Measurements from ENCODE around the gene OR8D2.
"Not testable (repeated sequence)": the region's sequence is repeated elsewhere in the genome, so short reads cannot be mapped to it uniquely, and the experiment has no call there.

OR8D2 gene

GRCh38 chr11:124285610-124286344 is 34.2 kb downstream of the OR8D2 start:
- no peak for DNase-seq (ENCODE audit: low read depth in 2 of 2)

DNA sequence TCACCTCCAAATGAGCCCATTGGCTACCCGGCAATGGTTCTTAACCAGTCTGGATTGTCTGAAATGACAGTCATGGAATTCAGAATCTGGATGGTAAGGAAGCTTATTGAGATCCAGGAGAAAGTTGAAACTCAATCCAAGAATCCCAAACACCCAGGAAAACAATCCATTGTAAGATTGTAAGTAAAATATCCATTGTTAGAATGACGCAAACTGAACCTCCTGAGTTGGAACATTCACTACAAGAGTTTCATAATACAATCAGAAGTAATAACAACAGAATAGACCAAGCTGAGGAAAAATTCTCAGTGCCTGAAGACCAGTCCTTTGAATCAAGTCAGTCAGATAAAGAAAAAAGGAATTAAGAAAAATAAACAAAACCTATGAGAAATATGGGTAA is 41.7 kb downstream of the OR8D2 start:
- DNase-seq (ENCODE audit: low read depth in 2 of 2), result no peak

DNA sequence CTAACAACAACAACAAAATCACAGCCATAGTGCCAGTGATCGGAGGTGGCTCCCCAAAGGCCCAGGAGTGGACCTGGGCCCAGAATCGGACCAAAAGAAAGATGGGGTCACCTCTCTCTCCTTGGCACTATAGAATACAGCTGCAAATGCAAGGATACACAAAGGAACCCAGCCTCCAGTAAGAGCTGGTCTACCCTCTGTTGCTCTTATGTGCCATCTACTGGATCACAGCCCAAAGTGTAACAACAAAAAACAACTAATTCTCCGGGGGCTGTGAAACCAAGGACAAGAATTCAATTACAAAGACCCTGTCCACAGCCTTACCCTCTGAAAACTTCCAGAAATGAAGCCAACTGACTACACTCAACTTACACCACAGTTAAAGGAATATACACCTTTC is 42.2 kb downstream of the OR8D2 start:
- no peak for DNase-seq (ENCODE audit: low read depth in 2 of 2)

GRCh38 chr11:124277207-124277606 is 42.8 kb downstream of the OR8D2 start:
- no peak for DNase-seq (ENCODE audit: low read depth in 2 of 2)

DNA sequence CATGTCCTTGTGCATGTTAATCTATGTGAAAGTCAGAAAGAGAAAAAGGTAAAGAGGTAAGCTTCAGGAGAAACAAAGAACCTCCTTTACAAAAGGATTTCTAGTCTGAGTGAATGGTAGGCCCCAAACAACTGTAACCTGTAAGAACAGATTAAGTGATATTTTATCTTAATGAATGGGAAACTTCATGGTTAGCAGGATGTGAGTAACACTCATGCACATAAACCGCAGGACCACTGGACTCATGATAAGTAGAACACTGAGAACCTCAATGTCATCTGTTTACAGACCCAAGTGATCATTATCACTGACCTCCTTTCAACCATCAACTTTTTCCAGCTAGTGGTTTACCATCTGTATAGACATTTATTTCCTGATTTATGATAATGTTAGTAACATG is 43.9 kb downstream of the OR8D2 start:
- DNase-seq (ENCODE audit: low read depth in 2 of 2), result no peak

DNA sequence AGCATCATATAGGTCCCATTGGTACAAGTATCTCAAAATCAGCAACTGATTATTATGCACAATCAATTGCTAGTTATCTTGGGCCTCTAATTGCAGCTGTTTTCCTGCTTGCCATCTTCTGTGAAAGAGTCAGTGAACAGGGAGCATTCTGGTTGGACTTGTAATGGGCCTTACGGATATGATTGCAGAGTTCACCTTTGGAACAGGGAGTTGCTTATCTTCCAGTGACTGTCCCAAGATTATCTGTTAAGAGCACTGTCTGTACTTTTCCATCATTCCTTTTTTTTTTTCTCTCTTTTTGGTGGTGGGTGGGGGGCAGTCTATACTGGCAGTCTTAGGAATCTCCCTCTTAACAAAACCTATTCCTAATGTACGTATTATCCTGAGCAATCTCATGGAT is 46.0 kb downstream of the OR8D2 start:
- no peak for DNase-seq (ENCODE audit: low read depth in 2 of 2)

DNA sequence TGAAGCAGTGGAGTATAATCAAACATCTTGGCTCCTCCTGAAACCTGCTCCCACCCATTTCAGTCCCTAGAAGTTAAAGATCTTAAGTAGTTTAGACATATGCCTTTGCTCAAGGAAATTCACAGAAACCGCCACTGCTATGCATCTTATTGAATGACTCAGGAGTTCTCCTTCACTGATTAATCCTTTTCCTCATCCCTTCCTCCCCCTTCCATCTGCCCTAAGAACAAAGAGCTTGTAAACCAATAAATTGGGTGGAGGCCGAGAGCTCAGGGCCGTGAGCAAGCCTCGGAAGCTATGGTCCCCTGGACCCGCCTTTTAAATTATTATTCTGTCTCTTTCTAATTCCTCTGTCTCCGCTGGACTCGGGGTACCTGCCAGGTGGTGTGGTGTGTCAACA is 49.1 kb downstream of the OR8D2 start:
- DNase-seq (ENCODE audit: low read depth in 2 of 2), result not testable (repeated sequence)

Measured in stimulated activated CD4-positive, alpha-beta T cell treated with anti-CD3 and anti-CD28 coated beads, Interleukin-1b, Interleukin-23, amount 100 ng/mL, for 4 hours (primary cell).